NCI-H510A (cell line): ENCODE measurements around the gene MUC12.
"Not testable (repeated sequence)": the region's sequence is repeated elsewhere in the genome, so short reads cannot be mapped to it uniquely, and the experiment has no call there.

ENCODE experiments used
- DNase-seq: peaks from one replicate; lab custom pipeline; 2025; lab: John Stamatoyannopoulos, UW

The MUC12 gene

GRCh38 chr7:100969066-100969615 lies at the start of gene MUC12:
Gene MUC12 (plus strand): TSS chr7:100969565. CDS start chr7:100969623, 58 bp downstream.
- no peak for DNase-seq

DNA sequence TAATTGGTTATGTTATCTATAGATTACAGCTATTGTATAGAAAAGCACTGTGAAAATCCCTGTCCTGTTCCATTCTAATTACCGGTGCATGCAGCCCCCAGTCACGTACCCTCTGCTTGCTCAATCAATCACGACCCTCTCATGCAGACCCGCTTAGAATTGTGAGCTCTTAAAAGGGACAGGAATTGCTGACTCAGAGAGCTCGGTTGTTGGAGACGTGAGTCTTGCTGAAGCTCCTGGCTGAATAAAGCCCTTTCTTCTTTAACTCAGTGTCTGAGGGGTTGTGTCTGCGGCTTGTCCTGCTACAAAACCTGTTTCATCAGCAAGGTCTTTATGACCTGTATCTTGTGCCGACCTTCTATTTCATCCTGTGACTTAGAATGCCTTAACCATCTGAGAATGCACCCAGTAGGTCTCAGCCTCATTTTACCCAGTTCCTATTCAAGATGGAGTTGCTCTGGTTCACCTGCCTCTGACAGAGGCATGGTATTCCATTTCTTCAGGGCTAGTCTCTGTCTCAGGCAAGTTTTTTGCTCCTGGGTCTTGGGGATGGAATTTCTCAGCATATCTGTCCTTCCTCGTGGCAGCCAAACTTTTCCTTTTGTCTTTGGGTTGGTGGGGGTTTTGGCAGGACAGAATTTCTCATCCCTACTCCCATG lies 49.5 kb upstream of the MUC12 start:
- DNase-seq, result not testable (repeated sequence)

DNA sequence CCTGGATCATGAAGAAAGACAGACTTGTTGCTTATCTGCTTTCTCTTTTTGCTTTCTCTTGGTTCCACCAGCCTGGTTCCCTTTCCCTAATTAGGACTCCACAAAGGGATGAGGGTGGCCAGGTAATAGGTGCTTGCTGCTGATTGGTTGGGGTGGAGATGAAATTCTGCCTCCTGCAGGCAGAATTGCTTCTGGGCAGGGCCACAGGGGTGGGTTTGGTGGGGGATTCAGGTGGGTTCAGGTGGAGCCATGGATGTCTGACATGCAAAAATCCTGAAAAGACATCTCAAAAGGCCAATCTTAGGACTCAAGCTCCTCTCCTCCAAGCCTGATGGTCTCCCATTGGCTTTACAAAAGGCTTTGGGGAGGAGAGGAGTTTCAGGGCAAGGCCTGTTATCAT lies 48.3 kb upstream of the MUC12 start:
- DNase-seq, result no peak

DNA sequence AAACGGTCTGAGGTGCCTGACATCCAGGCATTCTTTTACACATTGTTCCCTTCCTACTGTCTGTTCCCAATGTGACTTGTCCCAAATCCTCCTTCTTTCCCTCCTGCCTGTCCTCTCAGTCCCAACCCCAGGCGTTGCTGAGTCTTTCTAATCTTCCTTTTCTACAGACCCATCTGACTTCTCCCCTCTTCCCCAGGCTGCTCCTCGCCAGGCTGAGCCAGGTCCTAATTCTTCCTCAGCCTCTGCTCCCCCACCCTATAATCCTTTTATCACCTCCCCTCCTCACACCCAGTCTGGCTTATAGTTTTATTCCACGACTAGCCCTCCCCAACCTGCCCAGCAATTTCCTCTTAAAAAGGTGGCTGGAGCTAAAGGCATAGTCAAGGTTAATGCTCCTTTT lies 45.7 kb upstream of the MUC12 start:
- DNase-seq, result not testable (repeated sequence)

GRCh38 chr7:100929808-100930174 lies 39.6 kb upstream of the MUC12 start:
- no peak for DNase-seq

- no peak for DNase-seq
Observed at GRCh38 chr7:100933734-100934133, 35.6 kb upstream of the MUC12 start.

DNA sequence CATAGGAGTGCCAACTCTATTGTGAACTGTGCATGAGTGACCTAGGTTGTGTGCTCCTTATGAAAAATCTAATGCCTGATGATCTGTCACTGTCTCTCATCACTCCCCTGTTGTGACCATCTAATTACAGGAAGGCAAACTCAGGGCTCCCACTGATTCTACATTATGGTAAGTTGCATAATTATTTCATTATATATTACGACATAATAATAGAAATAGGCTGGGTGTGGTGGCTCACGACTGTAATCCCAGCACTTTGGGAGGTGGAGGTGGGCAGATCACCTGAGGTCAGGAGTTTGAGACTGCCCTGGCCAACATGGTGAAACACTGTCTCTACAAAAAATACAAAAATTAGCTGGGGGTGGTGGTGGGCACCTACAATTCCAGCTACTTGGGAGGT lies 34.0 kb upstream of the MUC12 start:
- DNase-seq, result not testable (repeated sequence)

GRCh38 chr7:100936167-100936566 lies 33.2 kb upstream of the MUC12 start:
- DNase-seq, result not testable (repeated sequence)

GRCh38 chr7:100942045-100942774 lies 27.2 kb upstream of the MUC12 start:
- DNase-seq, result no peak

GRCh38 chr7:100943693-100944092 lies 25.7 kb upstream of the MUC12 start:
- no peak for DNase-seq

DNA sequence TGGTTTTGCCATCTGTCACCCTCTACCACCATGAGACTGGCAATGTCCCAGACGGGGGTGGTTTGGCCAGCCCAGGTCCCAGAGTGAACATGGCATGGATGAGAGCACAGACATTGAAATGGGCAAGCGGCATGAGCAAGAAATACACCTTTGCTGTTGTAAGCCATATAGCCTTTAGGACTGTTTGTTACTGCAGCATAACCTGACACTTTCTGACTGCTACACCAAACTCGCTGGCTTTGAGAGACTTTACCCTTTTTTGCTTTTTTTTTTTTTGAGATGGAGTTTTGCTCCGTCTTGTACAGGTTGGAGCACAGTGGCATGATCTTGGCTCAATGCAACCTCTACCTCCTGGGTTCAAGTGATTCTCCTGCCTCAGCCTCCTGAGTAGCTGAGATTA lies 25.2 kb upstream of the MUC12 start:
- DNase-seq, result no peak

DNA sequence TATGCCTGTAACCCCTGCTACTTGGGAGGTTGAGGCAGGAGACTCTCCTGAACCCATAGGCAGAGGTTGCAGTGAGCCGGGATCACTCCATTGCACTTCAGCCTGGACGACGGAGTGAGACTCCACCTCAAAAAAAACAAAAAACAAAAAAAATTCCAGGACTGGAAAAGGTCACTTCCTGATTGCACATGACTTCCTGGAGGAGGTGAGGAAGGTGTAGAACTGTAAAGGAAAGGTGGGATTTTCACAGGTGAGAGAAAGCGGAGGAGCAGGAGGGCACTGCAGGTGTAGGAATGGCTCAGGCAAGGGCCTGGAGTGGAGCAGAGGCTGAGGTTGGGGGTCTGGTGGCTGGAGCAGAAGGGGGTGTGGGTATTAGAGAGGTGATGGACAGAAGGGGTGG lies 23.3 kb upstream of the MUC12 start:
- no peak for DNase-seq

DNA sequence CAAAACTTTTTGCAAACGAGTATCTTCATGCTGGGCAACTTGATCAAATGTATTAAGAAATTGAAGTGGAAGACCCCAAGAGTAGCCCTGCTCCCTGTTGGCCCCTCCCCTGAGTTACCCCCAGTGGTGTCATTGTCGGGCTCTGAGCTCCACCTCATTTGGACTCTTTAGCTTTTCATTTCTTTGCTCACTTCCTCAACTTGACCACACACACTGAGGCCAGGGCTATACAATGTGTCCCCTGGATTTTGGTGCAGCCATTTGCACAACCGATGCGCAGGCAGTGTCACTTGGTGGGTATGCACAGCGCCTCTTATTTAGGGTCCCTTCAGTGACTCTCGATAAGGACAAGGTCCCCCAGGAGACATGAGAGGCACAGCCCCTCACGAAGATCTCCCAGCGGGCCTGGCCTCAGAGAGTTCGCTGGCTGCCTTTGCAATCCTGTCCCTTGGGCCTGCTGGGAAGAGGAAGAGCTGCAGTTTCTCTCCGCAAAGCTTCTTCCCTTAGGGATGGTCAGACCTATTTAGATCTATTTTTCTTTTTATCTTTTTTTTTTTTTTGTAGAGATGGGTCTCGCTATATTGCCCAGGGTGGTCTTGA lies 22.5 kb upstream of the MUC12 start:
- DNase-seq, result no peak

DNA sequence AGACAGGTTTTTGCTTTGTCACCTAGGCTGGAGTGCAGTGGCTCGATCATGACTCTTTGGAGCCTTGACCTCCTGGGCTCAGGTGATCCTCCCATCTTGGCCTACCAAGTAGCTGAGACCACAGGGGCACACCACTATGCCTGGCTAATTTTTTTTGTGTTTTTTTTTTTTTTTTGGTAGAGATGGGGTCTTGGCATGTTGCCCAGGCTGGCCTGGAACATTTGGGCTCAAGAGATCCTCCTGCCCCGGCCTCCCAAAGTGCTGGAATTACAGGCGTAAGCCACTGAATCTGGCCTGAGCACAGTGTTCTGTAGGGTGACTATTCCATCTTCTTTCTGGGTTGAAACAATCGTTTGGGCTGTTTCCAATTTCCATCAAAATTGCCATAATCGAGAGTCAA lies 21.6 kb upstream of the MUC12 start:
- no peak for DNase-seq

DNA sequence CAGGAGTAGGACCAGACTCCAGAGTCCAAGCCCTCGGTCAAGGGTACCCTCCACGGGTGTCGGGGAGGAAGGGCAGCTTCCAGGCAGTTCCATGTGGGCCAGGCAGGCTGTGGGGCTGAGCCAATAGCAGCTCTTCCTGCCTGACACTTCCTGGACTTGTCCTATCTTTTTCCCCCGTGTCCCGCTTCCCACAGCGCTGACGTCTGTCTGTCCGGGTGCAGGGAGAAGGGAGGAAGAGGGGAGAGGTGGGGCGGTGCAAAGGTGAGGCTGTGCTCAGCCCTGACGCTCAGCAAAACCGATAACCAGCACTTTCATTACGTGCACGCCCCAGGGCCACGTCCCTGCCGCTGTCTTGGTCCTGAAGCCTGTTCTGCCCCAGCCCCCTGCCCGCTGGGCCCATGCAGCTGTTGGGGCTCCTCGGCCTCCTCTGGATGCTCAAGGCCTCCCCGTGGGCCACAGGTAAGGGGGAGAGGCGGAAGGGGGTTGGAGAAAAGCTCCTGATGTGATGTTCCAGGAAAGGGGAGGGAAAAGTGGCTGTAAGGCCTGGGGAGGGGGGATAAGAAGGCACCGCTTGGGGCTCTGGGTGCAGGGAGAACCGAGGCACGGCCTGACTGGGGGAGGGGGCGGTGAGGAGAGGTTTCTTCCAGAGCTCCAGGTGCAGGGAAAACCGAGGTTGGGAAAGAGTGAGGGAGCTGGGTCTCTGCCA lies 20.0 kb upstream of the MUC12 start, which contains the start of gene MUC3A:
TSS of gene MUC3A (plus strand) at position 308 of the 706 bp plus-strand sequence. CDS start at position 399, 91 bp downstream.
- DNase-seq, result no peak

GRCh38 chr7:100949933-100950443 lies 19.4 kb upstream of the MUC12 start:
- DNase-seq, result no peak

DNA sequence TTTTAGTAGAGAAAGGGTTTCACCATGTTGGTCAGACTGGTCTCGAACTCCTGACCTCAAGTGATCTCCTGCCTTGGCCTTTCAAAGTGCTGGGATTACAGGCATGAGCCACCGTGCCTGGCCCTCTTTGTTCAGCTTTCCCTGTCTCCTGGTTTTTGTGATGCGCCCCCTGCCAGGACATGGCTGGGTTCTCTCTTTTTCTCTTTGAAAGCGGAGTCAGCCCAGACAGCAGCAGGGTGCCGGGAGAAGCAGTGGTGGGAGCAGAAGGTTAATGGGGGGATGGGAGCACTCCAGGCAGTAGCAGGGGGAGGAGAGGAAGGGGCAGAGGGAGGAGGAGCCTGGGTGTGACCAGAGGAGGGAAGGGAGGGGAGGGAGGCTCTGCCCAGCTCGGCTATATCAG lies 18.2 kb upstream of the MUC12 start:
- no peak for DNase-seq

DNA sequence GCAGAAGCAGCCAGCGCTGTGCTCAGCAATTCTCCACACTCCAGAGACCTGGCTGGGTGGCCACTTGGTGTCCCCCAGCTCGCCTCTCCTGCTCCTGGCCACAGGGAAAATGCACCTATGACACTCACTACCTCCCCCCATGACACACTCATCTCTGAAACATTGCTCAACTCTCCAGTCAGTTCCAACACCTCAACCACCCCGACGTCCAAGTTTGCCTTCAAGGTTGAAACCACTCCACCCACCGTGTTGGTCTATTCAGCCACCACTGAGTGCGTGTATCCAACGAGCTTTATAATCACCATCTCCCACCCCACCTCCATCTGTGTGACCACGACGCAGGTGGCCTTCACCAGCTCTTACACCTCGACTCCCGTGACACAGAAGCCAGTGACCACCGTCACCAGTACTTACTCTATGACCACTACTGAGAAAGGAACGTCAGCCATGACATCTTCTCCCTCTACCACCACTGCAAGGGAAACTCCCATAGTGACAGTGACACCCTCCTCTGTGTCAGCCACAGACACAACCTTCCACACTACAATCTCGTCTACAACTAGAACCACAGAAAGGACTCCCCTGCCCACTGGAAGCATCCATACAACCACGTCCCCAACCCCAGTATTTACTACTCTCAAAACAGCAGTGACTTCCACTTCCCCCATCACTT lies 17.3 kb upstream of the MUC12 start:
- DNase-seq, result no peak

DNA sequence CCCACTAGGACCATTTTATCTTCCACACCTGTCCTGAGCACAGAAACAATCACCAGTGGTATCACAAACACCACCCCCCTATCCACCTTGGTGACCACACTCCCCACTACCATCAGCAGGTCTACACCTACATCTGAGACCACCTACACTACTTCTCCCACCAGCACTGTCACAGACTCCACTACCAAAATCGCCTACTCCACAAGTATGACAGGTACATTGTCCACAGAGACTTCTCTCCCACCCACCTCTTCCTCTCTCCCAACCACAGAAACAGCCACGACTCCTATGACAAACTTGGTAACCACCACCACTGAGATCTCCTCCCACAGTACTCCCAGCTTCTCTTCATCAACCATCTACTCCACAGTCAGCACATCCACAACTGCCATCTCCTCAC lies 16.7 kb upstream of the MUC12 start:
- DNase-seq, result no peak

- DNase-seq, result no peak
Observed at GRCh38 chr7:100957832-100958421, 11.4 kb upstream of the MUC12 start.

GRCh38 chr7:100959894-100960293 lies 9.5 kb upstream of the MUC12 start:
- DNase-seq, result no peak
